Fibroblast of villous mesenchyme (primary cell): Measurements from ENCODE around the gene CHD8. TPM values are rescaled to one million over a fixed set of nuclear protein-coding genes. Genes with fewer than 3 reads are reported as not detected.

ENCODE experiments used
- DNase-seq: peaks from one replicate; pipeline ENCODE4 v3.0.0-alpha.2; 2010; ENCODE audit warnings: low read depth
- H3K4me3 ChIP-seq: 2 replicates; pipeline ENCODE4 v1.5.1; 2011; ENCODE audit warnings: low read depth, mild to moderate bottlenecking, low read length
- small RNA-seq: library from RNA; depleted of rRNA; stranded (forward); fragments of <200 nt; gene quantifications from one replicate; pipeline ENCODE3, GENCODE V24; 2012
- total RNA-seq: library from RNA; depleted of rRNA; stranded (reverse); fragments of >200 nt; gene quantifications from 2 replicates; pipeline ENCODE4 v1.2.3, GENCODE V29; 2012
- TF ChIP-seq, protein P1 (sequence below): IDR thresholded peaks from 2 replicates; pipeline ENCODE4 v1.5.1; 2012; ENCODE audit warnings: low read depth, mild to moderate bottlenecking, low read length; ENCODE audit not compliant: insufficient read depth

Gene CHD8
- total RNA-seq, 1 donor, result 85.1 TPM

DNA sequence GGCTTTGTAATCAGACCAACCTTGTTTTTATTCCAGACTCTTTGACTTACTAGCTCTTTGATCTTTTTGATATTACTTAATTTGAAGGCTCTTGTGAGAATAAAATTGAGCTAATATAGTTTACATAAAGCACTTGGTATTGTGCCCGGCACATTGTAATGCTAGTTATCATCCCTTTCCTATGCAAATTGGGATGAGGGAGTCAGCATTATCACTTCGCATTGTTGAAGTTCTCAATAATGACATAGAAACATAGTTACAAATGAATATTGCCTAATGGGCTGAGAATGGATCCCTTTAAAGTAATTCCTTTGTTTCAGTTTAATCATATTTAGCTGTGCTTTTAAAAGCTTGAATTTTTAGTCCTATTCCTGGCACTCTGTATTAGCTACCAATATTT, 108.7 kb downstream of the CHD8 start:
- DNase-seq, result no peak
- TF ChIP-seq, protein P1, sequence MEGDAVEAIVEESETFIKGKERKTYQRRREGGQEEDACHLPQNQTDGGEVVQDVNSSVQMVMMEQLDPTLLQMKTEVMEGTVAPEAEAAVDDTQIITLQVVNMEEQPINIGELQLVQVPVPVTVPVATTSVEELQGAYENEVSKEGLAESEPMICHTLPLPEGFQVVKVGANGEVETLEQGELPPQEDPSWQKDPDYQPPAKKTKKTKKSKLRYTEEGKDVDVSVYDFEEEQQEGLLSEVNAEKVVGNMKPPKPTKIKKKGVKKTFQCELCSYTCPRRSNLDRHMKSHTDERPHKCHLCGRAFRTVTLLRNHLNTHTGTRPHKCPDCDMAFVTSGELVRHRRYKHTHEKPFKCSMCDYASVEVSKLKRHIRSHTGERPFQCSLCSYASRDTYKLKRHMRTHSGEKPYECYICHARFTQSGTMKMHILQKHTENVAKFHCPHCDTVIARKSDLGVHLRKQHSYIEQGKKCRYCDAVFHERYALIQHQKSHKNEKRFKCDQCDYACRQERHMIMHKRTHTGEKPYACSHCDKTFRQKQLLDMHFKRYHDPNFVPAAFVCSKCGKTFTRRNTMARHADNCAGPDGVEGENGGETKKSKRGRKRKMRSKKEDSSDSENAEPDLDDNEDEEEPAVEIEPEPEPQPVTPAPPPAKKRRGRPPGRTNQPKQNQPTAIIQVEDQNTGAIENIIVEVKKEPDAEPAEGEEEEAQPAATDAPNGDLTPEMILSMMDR, result no peak
- H3K4me3 ChIP-seq, result no peak overlapping the region

DNA sequence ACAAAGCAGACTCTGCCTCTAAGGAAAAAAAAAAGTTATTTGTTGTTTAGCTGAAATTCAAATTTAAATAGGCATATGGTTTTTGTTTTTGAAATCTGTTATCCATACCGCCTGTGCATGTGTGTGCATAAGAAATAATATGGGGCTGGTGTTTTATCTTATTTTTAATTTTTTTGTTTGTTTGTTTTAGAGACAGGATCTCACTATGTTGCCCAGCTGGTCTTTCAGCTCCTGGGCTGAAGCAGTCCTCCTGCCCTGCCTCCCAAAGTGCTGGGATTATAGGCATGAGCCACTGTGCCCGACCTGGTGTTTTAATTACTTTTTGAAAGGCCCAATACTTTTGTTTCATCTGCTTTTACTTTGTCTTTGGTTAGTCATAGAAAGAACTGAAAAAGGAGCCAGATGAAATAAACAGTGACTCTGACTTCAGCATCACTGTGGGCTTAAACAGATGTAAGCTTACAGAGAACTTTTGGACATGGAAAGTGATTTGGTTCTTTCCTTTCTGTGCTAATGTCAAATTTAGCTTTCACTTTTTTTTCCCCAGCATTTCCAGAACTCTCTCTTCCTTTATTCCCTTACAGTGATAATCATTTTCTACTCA, 109.3 kb downstream of the CHD8 start:
- TF ChIP-seq, protein P1, result no peak
- H3K4me3 ChIP-seq, result no peak overlapping the region
- no peak for DNase-seq

DNA sequence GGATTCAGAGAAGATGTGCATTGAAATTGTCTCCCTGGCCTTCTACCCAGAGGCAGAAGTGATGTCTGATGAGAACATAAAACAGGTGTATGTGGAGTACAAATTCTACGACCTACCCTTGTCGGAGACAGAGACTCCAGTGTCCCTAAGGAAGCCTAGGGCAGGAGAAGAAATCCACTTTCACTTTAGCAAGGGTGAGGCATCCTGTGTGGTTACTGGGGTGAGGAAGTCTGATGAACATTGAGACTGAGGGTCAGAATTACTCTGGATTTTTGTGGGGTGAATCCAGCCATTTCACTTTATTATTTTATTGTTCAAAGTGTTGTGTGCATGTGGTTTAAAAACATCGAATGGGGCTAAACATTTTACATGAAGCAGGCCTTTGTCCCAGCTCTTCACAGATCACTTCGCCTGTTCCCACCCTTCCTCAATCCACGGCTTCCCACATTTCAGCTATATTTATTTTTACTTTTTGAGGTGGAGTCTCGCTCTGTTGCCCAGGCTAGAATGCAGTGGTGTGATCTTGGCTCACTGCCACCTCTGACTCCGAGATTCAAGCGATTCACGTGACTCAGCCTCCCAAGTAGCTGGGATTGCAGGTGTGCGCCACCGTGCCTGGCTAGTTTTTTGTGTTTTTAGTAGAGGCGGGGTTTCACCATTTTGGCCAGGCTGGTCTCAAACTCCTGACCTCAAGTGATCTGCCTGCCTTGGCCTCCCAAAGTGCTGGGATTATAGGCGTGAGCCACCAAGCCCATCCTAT, 112.7 kb downstream of the CHD8 start:
- H3K4me3 ChIP-seq, result no peak overlapping the region
- TF ChIP-seq, protein P1, result no peak
- DNase-seq, result no peak

Small RNAs within 50 kb of the gene (small RNA-seq; reads per million reads assigned to genes)
- gene RN7SL650P (not detected), gene SNORD8 (281 reads per million, percentile 98 among the genes with 10 or more reads in this experiment), gene SNORD9 (547 reads per million, percentile 99 among the genes with 10 or more reads in this experiment)

Other genes with a start within 250 kb of the CHD8 start
- 551 and 671 TPM in 2 replicates for gene HNRNPC, start 186.7 kb downstream of the CHD8 start, total RNA-seq
- gene RPGRIP1, start 176.0 kb downstream of the CHD8 start, total RNA-seq, result under 0.01 TPM in 1 of 2 replicates, not detected in the other
- gene SUPT16H, start 72.1 kb downstream of the CHD8 start, total RNA-seq, result 65.7 and 87.7 TPM in 2 replicates
- gene RAB2B, start 20.8 kb upstream of the CHD8 start, total RNA-seq, result 22.9 and 41.0 TPM in 2 replicates
- 26.4 and 39.3 TPM in 2 replicates for gene TOX4, start 21.1 kb upstream of the CHD8 start, total RNA-seq
- 35.1 and 51.8 TPM in 2 replicates for gene METTL3, start 55.2 kb upstream of the CHD8 start, total RNA-seq
- 3.2 and 3.9 TPM in 2 replicates for gene SALL2, start 70.2 kb upstream of the CHD8 start, total RNA-seq
- not detected in 2 replicates for gene OR10G3, start 124.0 kb upstream of the CHD8 start, total RNA-seq
- gene OR10G2, start 178.8 kb upstream of the CHD8 start, total RNA-seq, result not detected in 2 replicates
- not detected in 2 replicates for gene OR4E2, start 197.7 kb upstream of the CHD8 start, total RNA-seq
- gene OR4E1, start 217.7 kb upstream of the CHD8 start, total RNA-seq, result not detected in 2 replicates